ENCODE results near the gene CNTNAP2. TPM values are rescaled to one million over a fixed set of nuclear protein-coding genes. Genes with fewer than 3 reads are reported as not detected.

Gene CNTNAP2
- total and polyA plus RNA-seq, 9 of the 15 experiments (the other 6 are each of a cell fraction or from before 2014, with no cell fraction given) = 0.04 to 0.62 (median 0.09) TPM; not detected in 4

DNA sequence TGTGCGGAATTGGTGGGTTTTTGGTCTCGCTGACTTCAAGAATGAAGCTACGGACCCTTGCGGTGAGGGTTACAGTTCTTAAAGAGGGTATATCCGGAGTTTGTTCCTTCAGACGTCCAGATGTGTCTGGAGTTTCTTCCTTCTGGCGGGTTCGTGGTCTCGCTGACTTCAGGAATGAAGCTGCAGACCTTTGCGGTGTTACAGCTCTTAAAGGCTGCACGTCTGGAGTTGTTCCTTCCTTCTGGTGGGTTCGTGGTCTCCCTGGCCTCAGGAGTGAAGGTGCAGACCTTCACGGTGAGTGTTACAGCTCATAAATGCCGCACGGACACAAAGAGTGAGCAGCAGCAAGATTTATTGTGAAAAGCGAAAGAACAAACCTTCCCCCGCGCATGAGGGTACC is 670.7 kb downstream of the CNTNAP2 start (continued):
- TF ChIP-seq MYBL2 (IDR thresholded peaks at IDR 0.05; ENCODE audit: low read depth) (no peak), MYBL2 (CRISPR knock-in tag; IDR thresholded peaks at IDR 0.05; ENCODE audit: borderline replicate concordance) (no peak), NR3C1 (CRISPR knock-in tag; IDR thresholded peaks at IDR 0.05) (no peak), ZNF23 (CRISPR knock-in tag; IDR thresholded peaks at IDR 0.05) (no peak), ZKSCAN3 (CRISPR knock-in tag; IDR thresholded peaks at IDR 0.05) (no peak)

DNA sequence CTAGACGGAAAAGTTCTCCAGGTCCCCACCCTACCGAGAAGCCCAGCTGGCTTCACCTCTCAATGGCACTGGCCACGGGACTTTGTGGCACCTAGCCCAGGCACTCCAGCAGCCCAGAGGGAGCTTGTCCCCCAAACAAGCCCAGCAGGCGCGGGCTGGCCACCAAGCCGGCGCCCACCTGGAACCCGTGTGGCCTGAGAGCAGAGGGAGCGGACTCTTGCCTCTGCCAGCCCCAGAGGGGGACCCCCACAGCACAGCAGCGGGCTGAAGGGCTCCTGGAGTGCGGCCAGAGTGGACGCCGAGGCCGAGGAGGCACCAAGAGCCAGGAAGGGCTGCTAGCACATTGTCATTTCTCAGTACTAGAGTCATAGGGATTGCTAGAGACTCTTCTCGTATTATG is 671.4 kb downstream of the CNTNAP2 start:
- DNase-seq (ENCODE audit: extremely low read depth in 1 of 4, low spot score in 3 of 4) = no peak
- under 1% methylated on average over 15 of the region's 15 CpGs for WGBS (ENCODE audit: insufficient coverage, low coverage, missing lambda C conversion rate)
- H2AFZ ChIP-seq (ENCODE audit: low read depth, low read length) = no peak overlapping the region
- no peaks in the 10 kb centered on the region for H3K9me1 ChIP-seq (ENCODE audit: control insufficient read depth, insufficient read depth, low read length)
- no peak overlapping the region for H3K9ac ChIP-seq (ENCODE audit: insufficient read depth in 1 of 2, low read depth in 2 of 2, low read length in 2 of 2)
- intact Hi-C loops (cut with micrococcal nuclease) = no loop called here
- in situ Hi-C loops (cut with MboI) = no loop called here
- BruUV-seq (replicated peaks) = no TSS peak
- no peaks in the 10 kb centered on the region for H4K20me1 ChIP-seq (replicated peaks; ENCODE audit: control insufficient read depth, insufficient read depth, low read length)
- H3K36me3 ChIP-seq (ENCODE audit: control insufficient read depth, insufficient read depth, low read length) = no peaks in the 10 kb centered on the region
- no peaks in the 10 kb centered on the region for H3K4me1 ChIP-seq (replicated peaks in 1 of 2; ENCODE audit: control insufficient read depth in 2 of 2, insufficient read depth in 2 of 2, low read length in 2 of 2)
- no peaks in the 10 kb centered on the region; the same call in none of the 2 replicates for H3K9me3 ChIP-seq (replicated peaks; ENCODE audit: control insufficient read depth, insufficient read depth, low read depth, low read length)
- ATAC-seq = no peak
- ChIA-PET CTCF (ENCODE audit: low intra/inter-chr PET ratio) (no interaction called here), POLR2A (no interaction called here)
- TF ChIP-seq CBX3 (IDR thresholded peaks at IDR 0.05; ENCODE audit: borderline replicate concordance in 1 of 2, low read length in 2 of 2) = no peak
- TF ChIP-seq LEF1 (IDR thresholded peaks at IDR 0.05) = no peak
- no peak for TF ChIP-seq NR2C1 (IDR thresholded peaks at IDR 0.05)
- TF ChIP-seq NR2C1 (tag; IDR thresholded peaks at IDR 0.05) = no peak
- no peak for TF ChIP-seq SMARCB1 (IDR thresholded peaks at IDR 0.05; ENCODE audit: insufficient read length, low read depth)
- TF ChIP-seq ZC3H11A (IDR thresholded peaks at IDR 0.05; ENCODE audit: low read depth, low read length) = no peak
- TF ChIP-seq ZC3H4 (CRISPR knock-in tag; IDR thresholded peaks at IDR 0.05; ENCODE audit: borderline replicate concordance) = no peak
- TF ChIP-seq, protein P1, sequence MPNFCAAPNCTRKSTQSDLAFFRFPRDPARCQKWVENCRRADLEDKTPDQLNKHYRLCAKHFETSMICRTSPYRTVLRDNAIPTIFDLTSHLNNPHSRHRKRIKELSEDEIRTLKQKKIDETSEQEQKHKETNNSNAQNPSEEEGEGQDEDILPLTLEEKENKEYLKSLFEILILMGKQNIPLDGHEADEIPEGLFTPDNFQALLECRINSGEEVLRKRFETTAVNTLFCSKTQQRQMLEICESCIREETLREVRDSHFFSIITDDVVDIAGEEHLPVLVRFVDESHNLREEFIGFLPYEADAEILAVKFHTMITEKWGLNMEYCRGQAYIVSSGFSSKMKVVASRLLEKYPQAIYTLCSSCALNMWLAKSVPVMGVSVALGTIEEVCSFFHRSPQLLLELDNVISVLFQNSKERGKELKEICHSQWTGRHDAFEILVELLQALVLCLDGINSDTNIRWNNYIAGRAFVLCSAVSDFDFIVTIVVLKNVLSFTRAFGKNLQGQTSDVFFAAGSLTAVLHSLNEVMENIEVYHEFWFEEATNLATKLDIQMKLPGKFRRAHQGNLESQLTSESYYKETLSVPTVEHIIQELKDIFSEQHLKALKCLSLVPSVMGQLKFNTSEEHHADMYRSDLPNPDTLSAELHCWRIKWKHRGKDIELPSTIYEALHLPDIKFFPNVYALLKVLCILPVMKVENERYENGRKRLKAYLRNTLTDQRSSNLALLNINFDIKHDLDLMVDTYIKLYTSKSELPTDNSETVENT (CRISPR knock-in tag; IDR thresholded peaks at IDR 0.05) = no peak
- TF ChIP-seq SRSF1 (IDR thresholded peaks at IDR 0.05; ENCODE audit: low read depth, low read length) = no peak
- TF ChIP-seq PRPF4 (IDR thresholded peaks at IDR 0.05; ENCODE audit: insufficient read depth, low read depth, low read length, poor library complexity, severe bottlenecking) = no peak
- no peak for TF ChIP-seq SIN3A (IDR thresholded peaks at IDR 0.05; ENCODE audit: borderline replicate concordance in 2 of 2, control insufficient read depth in 1 of 2, low read depth in 2 of 2, low read length in 2 of 2)
- H3K4me3 ChIP-seq = no peak overlapping the region
- no peaks in the 10 kb centered on the region for H3K79me2 ChIP-seq (ENCODE audit: control insufficient read depth, insufficient read depth, low read length)
- FAIRE-seq = no peak
- no peak overlapping the region for H3K27ac ChIP-seq (ENCODE audit: extremely low read depth, low read depth, low read length)
- H3K27me3 ChIP-seq (ENCODE audit: control insufficient read depth in 2 of 2, insufficient read depth in 2 of 2, low read length in 2 of 2) = no peaks in the 10 kb centered on the region
- no peak overlapping the region for H3K4me2 ChIP-seq (ENCODE audit: insufficient read depth, low read length)
